ENCODE results near the gene GALNT10.

- TF ChIP-seq POLR2A (IDR thresholded peaks at IDR 0.05), result no peak
- TF ChIP-seq, protein P1, sequence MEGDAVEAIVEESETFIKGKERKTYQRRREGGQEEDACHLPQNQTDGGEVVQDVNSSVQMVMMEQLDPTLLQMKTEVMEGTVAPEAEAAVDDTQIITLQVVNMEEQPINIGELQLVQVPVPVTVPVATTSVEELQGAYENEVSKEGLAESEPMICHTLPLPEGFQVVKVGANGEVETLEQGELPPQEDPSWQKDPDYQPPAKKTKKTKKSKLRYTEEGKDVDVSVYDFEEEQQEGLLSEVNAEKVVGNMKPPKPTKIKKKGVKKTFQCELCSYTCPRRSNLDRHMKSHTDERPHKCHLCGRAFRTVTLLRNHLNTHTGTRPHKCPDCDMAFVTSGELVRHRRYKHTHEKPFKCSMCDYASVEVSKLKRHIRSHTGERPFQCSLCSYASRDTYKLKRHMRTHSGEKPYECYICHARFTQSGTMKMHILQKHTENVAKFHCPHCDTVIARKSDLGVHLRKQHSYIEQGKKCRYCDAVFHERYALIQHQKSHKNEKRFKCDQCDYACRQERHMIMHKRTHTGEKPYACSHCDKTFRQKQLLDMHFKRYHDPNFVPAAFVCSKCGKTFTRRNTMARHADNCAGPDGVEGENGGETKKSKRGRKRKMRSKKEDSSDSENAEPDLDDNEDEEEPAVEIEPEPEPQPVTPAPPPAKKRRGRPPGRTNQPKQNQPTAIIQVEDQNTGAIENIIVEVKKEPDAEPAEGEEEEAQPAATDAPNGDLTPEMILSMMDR (IDR thresholded peaks at IDR 0.05), result no peak
Observed at GRCh38 chr5:154215571-154216325, 25.2 kb downstream of the GALNT10 start.
